Measurements from ENCODE around the gene ISL2. TPM values are rescaled to one million over a fixed set of nuclear protein-coding genes. Genes with fewer than 3 reads are reported as not detected.

ISL2 gene
- total and polyA plus RNA-seq, 2 of the 13 experiments (the other 11 are each of a cell fraction or from before 2014, with no cell fraction given), result 4.3 to 5.1 TPM

DNA sequence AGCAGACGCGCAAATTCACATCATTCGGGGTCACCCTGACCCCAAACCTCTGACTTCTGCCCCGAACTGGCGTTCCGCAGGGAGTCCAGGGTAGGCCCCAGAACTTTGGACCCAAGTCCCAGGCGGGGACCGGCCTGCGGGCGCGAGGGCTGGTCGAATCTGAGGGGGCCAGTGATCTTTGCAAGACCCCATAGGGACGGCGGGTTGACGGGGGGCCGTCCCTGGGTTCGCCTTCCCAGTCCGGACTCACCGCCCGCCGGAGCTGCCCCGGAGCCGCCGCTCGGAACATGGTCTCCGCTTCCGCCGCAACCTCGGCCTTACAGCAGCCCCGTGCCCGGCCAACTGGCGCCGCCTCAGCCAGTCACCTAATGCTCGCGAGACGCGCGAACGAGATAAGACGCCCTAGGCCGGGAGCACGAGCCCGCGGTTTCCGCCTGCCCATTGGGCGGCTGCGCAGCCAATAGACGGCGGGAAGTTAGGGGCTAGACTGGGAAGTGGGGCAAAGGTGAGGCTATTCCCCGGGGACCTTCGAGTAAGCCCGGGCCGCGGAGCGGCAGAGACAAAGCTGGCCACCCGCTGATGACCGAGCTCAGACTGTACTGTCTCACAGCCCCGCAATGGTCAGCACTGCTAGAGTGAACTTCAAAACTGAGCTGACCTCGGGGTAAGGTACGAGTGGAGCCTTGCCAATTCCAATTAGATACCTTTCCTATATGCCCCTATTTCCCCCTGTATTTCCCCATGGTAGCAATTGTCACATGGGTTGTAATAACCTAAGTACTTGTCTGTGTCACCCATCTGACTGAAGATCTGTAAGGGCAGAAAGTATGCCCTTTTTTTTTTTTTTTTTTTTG lies 25.2 kb upstream of the ISL2 start, which contains the start of gene ETFA (continued):
- 0 out of 2 replicates have a peak, but pooled peaks have one; percentile 24 for TF ChIP-seq SAFB2 (CRISPR knock-in tag; IDR thresholded peaks at IDR 0.05; ENCODE audit: borderline replicate concordance, low read depth)
- peak; percentile 69 for TF ChIP-seq MED1 (CRISPR knock-in tag; IDR thresholded peaks at IDR 0.05)
- TF ChIP-seq ZNF569 (CRISPR knock-in tag; IDR thresholded peaks at IDR 0.05; ENCODE audit: borderline replicate concordance), result peak; percentile 60; the same call in 1 of the 2 replicates
- TF ChIP-seq, protein P1, sequence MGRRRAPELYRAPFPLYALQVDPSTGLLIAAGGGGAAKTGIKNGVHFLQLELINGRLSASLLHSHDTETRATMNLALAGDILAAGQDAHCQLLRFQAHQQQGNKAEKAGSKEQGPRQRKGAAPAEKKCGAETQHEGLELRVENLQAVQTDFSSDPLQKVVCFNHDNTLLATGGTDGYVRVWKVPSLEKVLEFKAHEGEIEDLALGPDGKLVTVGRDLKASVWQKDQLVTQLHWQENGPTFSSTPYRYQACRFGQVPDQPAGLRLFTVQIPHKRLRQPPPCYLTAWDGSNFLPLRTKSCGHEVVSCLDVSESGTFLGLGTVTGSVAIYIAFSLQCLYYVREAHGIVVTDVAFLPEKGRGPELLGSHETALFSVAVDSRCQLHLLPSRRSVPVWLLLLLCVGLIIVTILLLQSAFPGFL (CRISPR knock-in tag; IDR thresholded peaks at IDR 0.05), result no peak
- peak; percentile 71; the same call in 1 of the 2 replicates for TF ChIP-seq REXO4 (CRISPR knock-in tag; IDR thresholded peaks at IDR 0.05; ENCODE audit: borderline replicate concordance)
- TF ChIP-seq, protein P2, sequence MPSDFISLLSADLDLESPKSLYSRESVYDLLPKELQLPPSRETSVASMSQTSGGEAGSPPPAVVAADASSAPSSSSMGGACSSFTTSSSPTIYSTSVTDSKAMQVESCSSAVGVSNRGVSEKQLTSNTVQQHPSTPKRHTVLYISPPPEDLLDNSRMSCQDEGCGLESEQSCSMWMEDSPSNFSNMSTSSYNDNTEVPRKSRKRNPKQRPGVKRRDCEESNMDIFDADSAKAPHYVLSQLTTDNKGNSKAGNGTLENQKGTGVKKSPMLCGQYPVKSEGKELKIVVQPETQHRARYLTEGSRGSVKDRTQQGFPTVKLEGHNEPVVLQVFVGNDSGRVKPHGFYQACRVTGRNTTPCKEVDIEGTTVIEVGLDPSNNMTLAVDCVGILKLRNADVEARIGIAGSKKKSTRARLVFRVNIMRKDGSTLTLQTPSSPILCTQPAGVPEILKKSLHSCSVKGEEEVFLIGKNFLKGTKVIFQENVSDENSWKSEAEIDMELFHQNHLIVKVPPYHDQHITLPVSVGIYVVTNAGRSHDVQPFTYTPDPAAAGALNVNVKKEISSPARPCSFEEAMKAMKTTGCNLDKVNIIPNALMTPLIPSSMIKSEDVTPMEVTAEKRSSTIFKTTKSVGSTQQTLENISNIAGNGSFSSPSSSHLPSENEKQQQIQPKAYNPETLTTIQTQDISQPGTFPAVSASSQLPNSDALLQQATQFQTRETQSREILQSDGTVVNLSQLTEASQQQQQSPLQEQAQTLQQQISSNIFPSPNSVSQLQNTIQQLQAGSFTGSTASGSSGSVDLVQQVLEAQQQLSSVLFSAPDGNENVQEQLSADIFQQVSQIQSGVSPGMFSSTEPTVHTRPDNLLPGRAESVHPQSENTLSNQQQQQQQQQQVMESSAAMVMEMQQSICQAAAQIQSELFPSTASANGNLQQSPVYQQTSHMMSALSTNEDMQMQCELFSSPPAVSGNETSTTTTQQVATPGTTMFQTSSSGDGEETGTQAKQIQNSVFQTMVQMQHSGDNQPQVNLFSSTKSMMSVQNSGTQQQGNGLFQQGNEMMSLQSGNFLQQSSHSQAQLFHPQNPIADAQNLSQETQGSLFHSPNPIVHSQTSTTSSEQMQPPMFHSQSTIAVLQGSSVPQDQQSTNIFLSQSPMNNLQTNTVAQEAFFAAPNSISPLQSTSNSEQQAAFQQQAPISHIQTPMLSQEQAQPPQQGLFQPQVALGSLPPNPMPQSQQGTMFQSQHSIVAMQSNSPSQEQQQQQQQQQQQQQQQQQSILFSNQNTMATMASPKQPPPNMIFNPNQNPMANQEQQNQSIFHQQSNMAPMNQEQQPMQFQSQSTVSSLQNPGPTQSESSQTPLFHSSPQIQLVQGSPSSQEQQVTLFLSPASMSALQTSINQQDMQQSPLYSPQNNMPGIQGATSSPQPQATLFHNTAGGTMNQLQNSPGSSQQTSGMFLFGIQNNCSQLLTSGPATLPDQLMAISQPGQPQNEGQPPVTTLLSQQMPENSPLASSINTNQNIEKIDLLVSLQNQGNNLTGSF (CRISPR knock-in tag; IDR thresholded peaks at IDR 0.05), result peak; percentile 21; the same call in 1 of the 2 replicates
- TF ChIP-seq MIER3 (CRISPR knock-in tag; IDR thresholded peaks at IDR 0.05; ENCODE audit: borderline replicate concordance), result peak; percentile 55; the same call in 1 of the 2 replicates
